Ascending aorta (tissue), 2 donors: ENCODE data around the gene MARCHF3. TPM values are rescaled to one million over a fixed set of nuclear protein-coding genes. Genes with fewer than 3 reads are reported as not detected.
"Not testable (repeated sequence)": the region's sequence is repeated elsewhere in the genome, so short reads cannot be mapped to it uniquely, and the experiment has no call there.

Source experiments
- DNase-seq, 2 donors: peaks; one replicate each; pipeline ENCODE4 v3.0.0-alpha.2; 2019; ENCODE audit warnings: low spot score in 2 of 2
- H3K27ac ChIP-seq, 2 donors: fragments of 200-600 bp; sonication (generic); one replicate each; pipeline ENCODE4 v1.5.1; 2016 to 2017; ENCODE audit warnings: mild to moderate bottlenecking in 1 of 2
- H3K27me3 ChIP-seq: fragments of 200-600 bp; sonication (generic); one replicate; pipeline ENCODE4 v1.5.1; 2017
- H3K36me3 ChIP-seq, 2 donors: fragments of 200-600 bp; sonication (generic); one replicate each; pipeline ENCODE4 v1.5.1; 2016
- H3K4me1 ChIP-seq, 2 donors: fragments of 200-600 bp; sonication (generic); one replicate each; pipeline ENCODE4 v1.5.1; 2016 to 2017; ENCODE audit warnings: mild to moderate bottlenecking in 1 of 2
- H3K4me3 ChIP-seq, 2 donors: fragments of 200-600 bp; sonication (generic); one replicate each; pipeline ENCODE4 v1.5.1; 2016 to 2017; ENCODE audit warnings: mild to moderate bottlenecking in 1 of 2
- H3K9me3 ChIP-seq, 2 donors: fragments of 200-600 bp; sonication (generic); one replicate each; pipeline ENCODE4 v1.5.1; 2016
- intact Hi-C: fragments of 100-400 bp; cut with DNase I; formaldehyde crosslinking; loops from one replicate; pipeline ENCODE4 v1.15.1; 2023
- total RNA-seq: library from RNA; depleted of rRNA; stranded (reverse); fragments of >200 nt; gene quantifications from one replicate; pipeline ENCODE4 v1.1.0, GENCODE V29; 2016
- TF ChIP-seq, protein P1 (sequence below), 3 experiments: fragments of 200-600 bp in 2 of 3; fragments of 450-650 bp in 1 of 3; sonication (generic) in 2 of 3; IDR thresholded peaks; one replicate each; pipeline ENCODE4 v1.5.1; 2016 to 2019; ENCODE audit warnings: antibody characterized with exemption in 3 of 3, mild to moderate bottlenecking in 1 of 3, moderate library complexity in 1 of 3

Gene MARCHF3
- total RNA-seq, 1 donor from 2014 or later: 22.6 TPM

GRCh38 chr5:126912616-126913200, 117.7 kb downstream of the MARCHF3 start:
- intact Hi-C loops: no loop called here
- H3K4me1 ChIP-seq: no peaks in the 10 kb centered on the region
- DNase-seq: no peak
- H3K27me3 ChIP-seq: no peaks in the 10 kb centered on the region
- H3K27ac ChIP-seq: no peak overlapping the region
- peaks cover 0 to 4% of the 10 kb centered on the region in 2 donors for H3K9me3 ChIP-seq
- H3K4me3 ChIP-seq: no peak overlapping the region
- TF ChIP-seq, protein P1, sequence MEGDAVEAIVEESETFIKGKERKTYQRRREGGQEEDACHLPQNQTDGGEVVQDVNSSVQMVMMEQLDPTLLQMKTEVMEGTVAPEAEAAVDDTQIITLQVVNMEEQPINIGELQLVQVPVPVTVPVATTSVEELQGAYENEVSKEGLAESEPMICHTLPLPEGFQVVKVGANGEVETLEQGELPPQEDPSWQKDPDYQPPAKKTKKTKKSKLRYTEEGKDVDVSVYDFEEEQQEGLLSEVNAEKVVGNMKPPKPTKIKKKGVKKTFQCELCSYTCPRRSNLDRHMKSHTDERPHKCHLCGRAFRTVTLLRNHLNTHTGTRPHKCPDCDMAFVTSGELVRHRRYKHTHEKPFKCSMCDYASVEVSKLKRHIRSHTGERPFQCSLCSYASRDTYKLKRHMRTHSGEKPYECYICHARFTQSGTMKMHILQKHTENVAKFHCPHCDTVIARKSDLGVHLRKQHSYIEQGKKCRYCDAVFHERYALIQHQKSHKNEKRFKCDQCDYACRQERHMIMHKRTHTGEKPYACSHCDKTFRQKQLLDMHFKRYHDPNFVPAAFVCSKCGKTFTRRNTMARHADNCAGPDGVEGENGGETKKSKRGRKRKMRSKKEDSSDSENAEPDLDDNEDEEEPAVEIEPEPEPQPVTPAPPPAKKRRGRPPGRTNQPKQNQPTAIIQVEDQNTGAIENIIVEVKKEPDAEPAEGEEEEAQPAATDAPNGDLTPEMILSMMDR (IDR thresholded peaks at IDR 0.05): no peak
- peaks cover 3 to 11% of the 10 kb centered on the region in 2 donors for H3K36me3 ChIP-seq

DNA sequence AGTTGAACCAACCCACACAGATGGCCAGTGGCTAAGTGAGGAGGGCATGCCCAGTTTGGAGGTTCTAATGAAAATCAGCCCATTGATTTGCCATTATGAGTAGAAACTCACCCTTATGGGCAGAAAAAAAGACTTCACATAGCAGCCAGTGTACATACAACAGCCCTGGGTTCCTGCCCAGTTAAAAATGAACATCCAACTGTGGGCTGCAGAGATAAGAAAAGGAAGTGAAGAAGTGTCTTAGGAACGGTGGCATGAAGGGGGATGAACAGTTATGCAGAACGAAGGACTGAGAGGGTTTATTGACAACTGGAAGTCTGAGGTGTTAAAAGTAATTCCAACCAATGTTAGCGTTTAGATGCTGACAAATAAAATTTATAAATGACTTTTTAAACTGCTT, 118.4 kb downstream of the MARCHF3 start:
- no peaks in the 10 kb centered on the region for H3K4me1 ChIP-seq
- H3K27me3 ChIP-seq: no peaks in the 10 kb centered on the region
- no peak overlapping the region for H3K4me3 ChIP-seq
- TF ChIP-seq, protein P1 (IDR thresholded peaks at IDR 0.05): no peak
- no peak overlapping the region for H3K27ac ChIP-seq
- no peak for DNase-seq
- intact Hi-C loops: no loop called here
- peaks cover 3 to 11% of the 10 kb centered on the region in 2 donors for H3K36me3 ChIP-seq
- H3K9me3 ChIP-seq: peaks cover 0 to 4% of the 10 kb centered on the region in 2 donors

DNA sequence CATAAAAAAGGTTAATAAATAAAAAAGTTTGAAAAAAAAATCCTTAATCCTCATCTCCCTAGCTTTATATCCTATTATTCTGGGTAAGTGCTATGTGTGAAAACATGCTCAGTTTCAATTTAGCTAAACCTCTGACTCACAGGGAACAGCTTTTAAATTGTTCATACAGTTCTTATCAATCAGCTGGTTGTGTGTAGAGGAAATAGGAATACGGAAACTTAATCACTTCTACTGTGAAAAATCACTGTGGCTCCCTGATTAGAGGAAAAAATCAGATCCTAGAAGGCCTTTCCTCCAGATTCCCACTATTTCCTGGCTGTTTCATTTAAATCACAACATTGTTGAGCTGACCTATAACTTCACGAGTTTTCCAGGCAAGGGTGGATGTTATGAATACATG, 120.5 kb downstream of the MARCHF3 start:
- H3K36me3 ChIP-seq: peaks cover 3 to 6% of the 10 kb centered on the region in 2 donors
- TF ChIP-seq, protein P1 (IDR thresholded peaks at IDR 0.05): no peak
- no peak for DNase-seq
- H3K4me1 ChIP-seq: no peaks in the 10 kb centered on the region
- H3K27me3 ChIP-seq: no peaks in the 10 kb centered on the region
- no peak overlapping the region for H3K27ac ChIP-seq
- intact Hi-C loops: no loop called here
- peaks cover 0 to 7% of the 10 kb centered on the region in 2 donors for H3K9me3 ChIP-seq
- H3K4me3 ChIP-seq: no peak overlapping the region

DNA sequence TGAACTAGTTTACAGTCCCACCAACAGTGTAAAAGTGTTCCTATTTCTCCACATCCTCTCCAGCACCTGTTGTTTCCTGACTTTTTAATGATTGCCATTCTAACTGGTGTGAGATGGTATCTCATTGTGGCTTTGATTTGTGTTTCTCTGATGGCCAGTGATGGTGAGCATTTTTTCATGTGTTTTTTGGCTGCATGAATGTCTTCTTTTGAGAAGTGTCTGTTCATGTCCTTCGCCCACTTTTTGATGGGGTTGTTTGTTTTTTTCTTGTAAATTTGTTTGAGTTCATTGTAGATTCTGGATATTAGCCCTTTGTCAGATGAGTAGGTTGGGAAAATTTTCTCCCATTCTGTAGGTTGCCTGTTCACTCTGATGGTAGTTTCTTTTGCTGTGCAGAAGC, 126.0 kb downstream of the MARCHF3 start:
- H3K27ac ChIP-seq, H3K4me1 ChIP-seq, H3K9me3 ChIP-seq, H3K4me3 ChIP-seq, H3K27me3 ChIP-seq, intact Hi-C loops, H3K36me3 ChIP-seq, DNase-seq: not testable (repeated sequence)

- no peak overlapping the region for H3K4me3 ChIP-seq
- no peak overlapping the region for H3K27ac ChIP-seq
- no peaks in the 10 kb centered on the region for H3K4me1 ChIP-seq
- intact Hi-C loops: no loop called here
- H3K27me3 ChIP-seq: no peaks in the 10 kb centered on the region
- H3K9me3 ChIP-seq: no peaks in the 10 kb centered on the region
- TF ChIP-seq, protein P1 (IDR thresholded peaks at IDR 0.05): no peak
- no peak for DNase-seq
- no peaks in the 10 kb centered on the region for H3K36me3 ChIP-seq
Observed at GRCh38 chr5:126900796-126901195, 129.6 kb downstream of the MARCHF3 start.

DNA sequence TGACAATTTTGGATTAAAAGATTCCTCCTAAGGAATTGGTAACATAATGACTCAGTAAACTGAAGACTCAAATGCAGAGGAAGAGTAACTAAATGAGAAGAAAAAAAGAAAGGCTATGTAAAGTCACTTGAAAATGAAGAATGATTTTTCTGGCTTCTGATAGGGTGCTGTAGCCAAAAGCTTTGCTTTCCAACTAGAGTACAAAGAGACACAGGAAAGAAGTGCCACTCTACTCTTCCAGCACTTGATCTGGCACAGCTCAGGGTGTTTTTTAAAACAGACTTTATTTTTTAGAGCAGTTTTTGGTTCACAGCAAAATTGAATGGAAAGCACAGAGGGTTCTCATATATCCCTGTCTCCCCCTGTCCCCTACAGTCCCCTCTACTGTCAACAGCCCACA, 130.9 kb downstream of the MARCHF3 start:
- Histone ChIP-seq H3K36me3 (no peaks in the 10 kb centered on the region), H3K9me3 (no peaks in the 10 kb centered on the region), H3K27me3 (no peaks in the 10 kb centered on the region), H3K4me1 (no peaks in the 10 kb centered on the region), H3K27ac (no peak overlapping the region), H3K4me3 (no peak overlapping the region)
- intact Hi-C loops: no loop called here
- TF ChIP-seq, protein P1 (IDR thresholded peaks at IDR 0.05): no peak
- DNase-seq: no peak
